OCI-LY1 (cell line): ENCODE results near the gene CRIM1.

Source experiments
- EZH2 ChIP-seq: fragments of 200-600 bp; sonication (generic), shearing (Covaris generic); IDR thresholded peaks from 2 replicates; pipeline ENCODE4 v1.8.0; 2017; ENCODE audit warnings: borderline replicate concordance, mixed run types, mild to moderate bottlenecking, antibody characterized with exemption, low read length, moderate library complexity, mixed read lengths
- TF ChIP-seq, protein P1 (sequence below): fragments of 200-600 bp; sonication (generic), shearing (Covaris generic); IDR thresholded peaks from 2 replicates; pipeline ENCODE4 v1.5.1; 2017; ENCODE audit warnings: mild to moderate bottlenecking, antibody characterized with exemption, low read length, moderate library complexity, mixed read lengths

GRCh38 chr2:36379710-36380448 lies 24.3 kb downstream of the CRIM1 start:
- TF ChIP-seq, protein P1, sequence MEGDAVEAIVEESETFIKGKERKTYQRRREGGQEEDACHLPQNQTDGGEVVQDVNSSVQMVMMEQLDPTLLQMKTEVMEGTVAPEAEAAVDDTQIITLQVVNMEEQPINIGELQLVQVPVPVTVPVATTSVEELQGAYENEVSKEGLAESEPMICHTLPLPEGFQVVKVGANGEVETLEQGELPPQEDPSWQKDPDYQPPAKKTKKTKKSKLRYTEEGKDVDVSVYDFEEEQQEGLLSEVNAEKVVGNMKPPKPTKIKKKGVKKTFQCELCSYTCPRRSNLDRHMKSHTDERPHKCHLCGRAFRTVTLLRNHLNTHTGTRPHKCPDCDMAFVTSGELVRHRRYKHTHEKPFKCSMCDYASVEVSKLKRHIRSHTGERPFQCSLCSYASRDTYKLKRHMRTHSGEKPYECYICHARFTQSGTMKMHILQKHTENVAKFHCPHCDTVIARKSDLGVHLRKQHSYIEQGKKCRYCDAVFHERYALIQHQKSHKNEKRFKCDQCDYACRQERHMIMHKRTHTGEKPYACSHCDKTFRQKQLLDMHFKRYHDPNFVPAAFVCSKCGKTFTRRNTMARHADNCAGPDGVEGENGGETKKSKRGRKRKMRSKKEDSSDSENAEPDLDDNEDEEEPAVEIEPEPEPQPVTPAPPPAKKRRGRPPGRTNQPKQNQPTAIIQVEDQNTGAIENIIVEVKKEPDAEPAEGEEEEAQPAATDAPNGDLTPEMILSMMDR, result no peak
- no peak for TF ChIP-seq EZH2
